H9 (cell line): ENCODE measurements around the gene PPP2R2B. TPM values are rescaled to one million over a fixed set of nuclear protein-coding genes. Genes with fewer than 3 reads are reported as not detected.

Experiments used
- DNase-seq: peaks from one replicate; pipeline ENCODE4 v3.0.0-alpha.2; 2017
- H2AFZ ChIP-seq: one replicate; pipeline ENCODE4 v1.6.1; 2013; ENCODE audit warnings: mild to moderate bottlenecking, low read length, control low read depth, moderate library complexity
- H2AK5ac ChIP-seq: 2 replicates; pipeline ENCODE4 v1.6.1; 2013; ENCODE audit warnings: low read length, control low read depth, mixed read lengths; ENCODE audit not compliant: insufficient read length
- H2BK120ac ChIP-seq: one replicate; pipeline ENCODE4 v1.6.1; 2013; ENCODE audit warnings: low read depth, mild to moderate bottlenecking, low read length, control low read depth, inconsistent platforms; ENCODE audit not compliant: poor library complexity, severe bottlenecking
- H2BK12ac ChIP-seq: 2 replicates; pipeline ENCODE4 v1.6.1; 2013; ENCODE audit warnings: low read length, control low read depth, mixed read lengths, low read depth; ENCODE audit not compliant: insufficient read length
- H2BK15ac ChIP-seq: 2 replicates; pipeline ENCODE4 v1.6.1; 2013; ENCODE audit warnings: low read depth, low read length, control low read depth
- H2BK20ac ChIP-seq: one replicate; pipeline ENCODE4 v1.6.1; 2013; ENCODE audit warnings: low read depth, mild to moderate bottlenecking, low read length, control low read depth, inconsistent platforms; ENCODE audit not compliant: poor library complexity, severe bottlenecking
- H2BK5ac ChIP-seq: 2 replicates; pipeline ENCODE4 v1.6.1; 2013; ENCODE audit warnings: low read length, control low read depth, mixed read lengths; ENCODE audit not compliant: insufficient read length
- H3K14ac ChIP-seq: 2 replicates; pipeline ENCODE4 v1.6.1; 2013; ENCODE audit warnings: low read length, control low read depth; ENCODE audit not compliant: insufficient read depth
- H3K18ac ChIP-seq: 2 replicates; pipeline ENCODE4 v1.6.1; 2013; ENCODE audit warnings: low read depth, mild to moderate bottlenecking, mixed read lengths, low read length, control low read depth; ENCODE audit not compliant: insufficient read length
- H3K23ac ChIP-seq: 2 replicates; pipeline ENCODE4 v1.6.1; 2013; ENCODE audit warnings: low read length, control low read depth, mixed read lengths, low read depth; ENCODE audit not compliant: insufficient read length
- H3K23me2 ChIP-seq: 2 replicates; pipeline ENCODE4 v1.6.1; 2013; ENCODE audit warnings: low read depth, mild to moderate bottlenecking, mixed read lengths, low read length, control low read depth; ENCODE audit not compliant: insufficient read length, poor library complexity, severe bottlenecking
- H3K27ac ChIP-seq: 2 replicates; pipeline ENCODE4 v1.5.1; 2013; ENCODE audit warnings: low read length, control low read depth, mixed read lengths, low read depth; ENCODE audit not compliant: insufficient read length
- H3K27me3 ChIP-seq: 2 replicates; pipeline ENCODE4 v1.6.1; 2013; ENCODE audit warnings: low read length, control low read depth, inconsistent platforms; ENCODE audit not compliant: insufficient read depth
- H3K4ac ChIP-seq: 2 replicates; pipeline ENCODE4 v1.6.1; 2013; ENCODE audit warnings: low read depth, mild to moderate bottlenecking, control low read depth, inconsistent platforms, low read length, moderate library complexity
- H3K4me1 ChIP-seq: 2 replicates; pipeline ENCODE4 v1.6.1; 2013; ENCODE audit warnings: low read length, control low read depth, inconsistent platforms; ENCODE audit not compliant: insufficient read depth
- H3K4me2 ChIP-seq: 2 replicates; pipeline ENCODE4 v1.6.1; 2013; ENCODE audit warnings: low read length, control low read depth, mixed read lengths; ENCODE audit not compliant: insufficient read length, insufficient read depth
- H3K56ac ChIP-seq: 2 replicates; pipeline ENCODE4 v1.6.1; 2013; ENCODE audit warnings: low read depth, mild to moderate bottlenecking, mixed read lengths, low read length, control low read depth; ENCODE audit not compliant: insufficient read length
- H3K79me1 ChIP-seq: 2 replicates; pipeline ENCODE4 v1.6.1; 2013; ENCODE audit warnings: low read depth, mild to moderate bottlenecking, moderate library complexity, low read length, control low read depth, inconsistent platforms; ENCODE audit not compliant: insufficient read depth, poor library complexity, severe bottlenecking
- H3K79me2 ChIP-seq: 2 replicates; pipeline ENCODE4 v1.6.1; 2013; ENCODE audit warnings: low read length, control low read depth, inconsistent platforms; ENCODE audit not compliant: insufficient read depth
- H3K9ac ChIP-seq: 2 replicates; pipeline ENCODE4 v1.6.1; 2013; ENCODE audit warnings: low read length, control low read depth, mixed read lengths; ENCODE audit not compliant: insufficient read length; ENCODE audit errors: extremely low read depth
- H3K9me3 ChIP-seq: one replicate; pipeline ENCODE4 v1.6.1; 2013; ENCODE audit warnings: low read depth, low read length, inconsistent platforms; ENCODE audit not compliant: control insufficient read depth
- H3T11ph ChIP-seq: one replicate; pipeline ENCODE4 v1.6.1; 2013; ENCODE audit warnings: mild to moderate bottlenecking, low read length, control low read depth, inconsistent platforms
- H4K20me1 ChIP-seq: one replicate; pipeline ENCODE4 v1.6.1; 2013; ENCODE audit not compliant: control insufficient read depth, insufficient read length, insufficient read depth
- H4K5ac ChIP-seq: 2 replicates; pipeline ENCODE4 v1.6.1; 2013; ENCODE audit warnings: low read depth, mild to moderate bottlenecking, mixed read lengths, low read length, control low read depth; ENCODE audit not compliant: insufficient read length
- H4K8ac ChIP-seq: replicated peaks from 2 replicates; pipeline ENCODE4 v1.6.1; 2013; ENCODE audit warnings: low read length, control low read depth, mixed read lengths, low read depth; ENCODE audit not compliant: insufficient read length
- H4K91ac ChIP-seq: 2 replicates; pipeline ENCODE4 v1.6.1; 2013; ENCODE audit warnings: low read depth, mild to moderate bottlenecking, moderate library complexity, mixed read lengths, low read length, control low read depth; ENCODE audit not compliant: insufficient read length
- H3K27ac Mint-ChIP-seq, 3 experiments: 2 replicates in 2 of 3; 3 replicates in 1 of 3; pipeline ENCODE4 v1.8.0; 2020 to 2021; ENCODE audit warnings: mixed read lengths in 3 of 3, mild to moderate bottlenecking in 1 of 3, moderate library complexity in 1 of 3
- H3K27me3 Mint-ChIP-seq: 2 replicates; pipeline ENCODE4 v1.8.0; 2021; ENCODE audit warnings: low read depth, mild to moderate bottlenecking, moderate library complexity, mixed read lengths
- H3K36me3 Mint-ChIP-seq, 3 experiments: 2 replicates in 2 of 3; 3 replicates in 1 of 3; pipeline ENCODE4 v1.8.0; 2020 to 2021; ENCODE audit warnings: low read depth in 3 of 3, mixed read lengths in 3 of 3; ENCODE audit not compliant: insufficient read depth in 1 of 3
- H3K4me1 Mint-ChIP-seq, 2 experiments: 2 replicates each; pipeline ENCODE4 v1.8.0; 2020; ENCODE audit warnings: mixed read lengths in 2 of 2
- H3K4me3 Mint-ChIP-seq, 2 experiments: 2 replicates in 1 of 2; 3 replicates in 1 of 2; pipeline ENCODE4 v1.8.0; 2020 to 2021; ENCODE audit warnings: mild to moderate bottlenecking in 2 of 2, mixed read lengths in 2 of 2, moderate library complexity in 1 of 2
- H3K9me3 Mint-ChIP-seq, 2 experiments: 2 replicates in 1 of 2; 3 replicates in 1 of 2; pipeline ENCODE4 v1.8.0; 2020; ENCODE audit warnings: mild to moderate bottlenecking in 2 of 2, mixed read lengths in 2 of 2, moderate library complexity in 1 of 2
- WGBS: extraction: QIAGEN DNeasy Blood & Tissue Kit; methylation state at CpG from one replicate; pipeline ENCODE4 v1.1.7; 2013; ENCODE audit warnings: missing lambda C conversion rate, low lambda C conversion rate, mixed read lengths; ENCODE audit not compliant: insufficient read length; ENCODE audit errors: extremely low coverage; 5-methylcytosine and 5-hydroxymethylcytosine counted together
- total RNA-seq: library from RNA; stranded (reverse); gene quantifications from 2 replicates; pipeline ENCODE4 v1.2.1, GENCODE V29; 2021
- TF ChIP-seq, protein P1 (sequence below): fragments of 200-600 bp; sonication (generic); conservative IDR thresholded peaks from 3 replicates; pipeline ENCODE4 v1.8.0; 2021; ENCODE audit warnings: antibody characterized with exemption, mild to moderate bottlenecking

PPP2R2B gene
- total RNA-seq, 1 experiment from 2014 or later, result 14.3 TPM

DNA sequence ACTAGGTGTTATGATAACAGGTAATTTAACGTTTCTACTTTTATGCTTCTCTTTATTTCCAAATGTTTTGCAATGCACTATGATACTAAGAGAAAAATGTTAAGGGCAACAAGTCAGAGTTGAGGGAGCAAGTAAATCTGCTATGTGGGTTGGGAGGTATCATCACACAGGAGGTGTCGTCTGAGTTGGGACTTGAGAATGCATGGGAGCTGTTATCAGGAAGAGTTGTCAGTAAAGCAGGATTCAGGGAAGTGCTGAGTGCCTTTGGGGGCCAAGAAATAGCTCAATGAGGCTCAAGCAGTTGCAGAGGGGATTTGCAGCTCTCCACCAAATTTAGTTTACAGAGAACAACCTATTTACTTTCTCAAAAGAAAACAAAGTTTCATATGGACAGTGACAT is 108.0 kb downstream of the PPP2R2B start:
- Histone ChIP-seq H3K27me3 (no peaks in the 10 kb centered on the region), H2BK12ac (no peak overlapping the region), H3K4me2 (no peak overlapping the region), H3K4ac (no peak overlapping the region), H3K4me1 (peaks cover 5% of the 10 kb centered on the region; the same call in 1 of the 2 replicates), H4K91ac (no peak overlapping the region), H3T11ph (no peak overlapping the region), H2BK20ac (no peak overlapping the region), H2AFZ (no peak overlapping the region), H3K27ac (no peak overlapping the region), H4K8ac (no peak overlapping the region), H2BK15ac (no peak overlapping the region), H3K23ac (no peak overlapping the region), H3K9ac (no peak overlapping the region), H3K23me2 (no peaks in the 10 kb centered on the region), H3K79me1 (no peaks in the 10 kb centered on the region), H3K9me3 (no peaks in the 10 kb centered on the region), H4K5ac (no peak overlapping the region), H3K18ac (no peak overlapping the region), H2AK5ac (no peak overlapping the region), H3K79me2 (no peaks in the 10 kb centered on the region), H2BK120ac (no peak overlapping the region), H3K14ac (no peak overlapping the region), H2BK5ac (no peak overlapping the region), H4K20me1 (no peaks in the 10 kb centered on the region), H3K56ac (no peak overlapping the region)
- Mint-ChIP-seq H3K27me3 (no peaks in the 10 kb centered on the region), H3K4me3 (no peak overlapping the region), H3K9me3 (peaks cover 2 to 5% of the 10 kb centered on the region in 2 experiments), H3K27ac (peak overlapping the region; percentile 1 to 29 (median 4); a peak in 3 of 7 replicates), H3K36me3 (peaks cover 0 to 9% (median 3%) of the 10 kb centered on the region in 3 experiments; a peak in 5 of 7 replicates), H3K4me1 (peaks cover 27 to 32% of the 10 kb centered on the region in 2 experiments)
- TF ChIP-seq, protein P1, sequence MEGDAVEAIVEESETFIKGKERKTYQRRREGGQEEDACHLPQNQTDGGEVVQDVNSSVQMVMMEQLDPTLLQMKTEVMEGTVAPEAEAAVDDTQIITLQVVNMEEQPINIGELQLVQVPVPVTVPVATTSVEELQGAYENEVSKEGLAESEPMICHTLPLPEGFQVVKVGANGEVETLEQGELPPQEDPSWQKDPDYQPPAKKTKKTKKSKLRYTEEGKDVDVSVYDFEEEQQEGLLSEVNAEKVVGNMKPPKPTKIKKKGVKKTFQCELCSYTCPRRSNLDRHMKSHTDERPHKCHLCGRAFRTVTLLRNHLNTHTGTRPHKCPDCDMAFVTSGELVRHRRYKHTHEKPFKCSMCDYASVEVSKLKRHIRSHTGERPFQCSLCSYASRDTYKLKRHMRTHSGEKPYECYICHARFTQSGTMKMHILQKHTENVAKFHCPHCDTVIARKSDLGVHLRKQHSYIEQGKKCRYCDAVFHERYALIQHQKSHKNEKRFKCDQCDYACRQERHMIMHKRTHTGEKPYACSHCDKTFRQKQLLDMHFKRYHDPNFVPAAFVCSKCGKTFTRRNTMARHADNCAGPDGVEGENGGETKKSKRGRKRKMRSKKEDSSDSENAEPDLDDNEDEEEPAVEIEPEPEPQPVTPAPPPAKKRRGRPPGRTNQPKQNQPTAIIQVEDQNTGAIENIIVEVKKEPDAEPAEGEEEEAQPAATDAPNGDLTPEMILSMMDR, result no peak
- no CpG with 5 or more reads among the region's 2 CpGs for WGBS
- no peak for DNase-seq
